PC-9 (cell line): ENCODE data around the gene ISM2. TPM values are rescaled to one million over a fixed set of nuclear protein-coding genes. Genes with fewer than 3 reads are reported as not detected.
"Not testable (repeated sequence)": the region's sequence is repeated elsewhere in the genome, so short reads cannot be mapped to it uniquely, and the experiment has no call there.

Experiments used
- BruUV-seq: library from RNA; stranded (reverse); fragments of 400-500 nt; replicated peaks from 2 replicates; lab custom pipeline; 2021; lab: Mats Ljungman, UMichigan
- CTCF ChIA-PET: fragments of 300-600 bp; sonication (Branson Sonifier 250); formaldehyde crosslinking; loops from one replicate; lab custom pipeline; 2022; ENCODE audit warnings: antibody characterized with exemption; lab: Charles Lee
- POLR2A ChIA-PET: fragments of 300-600 bp; sonication (Branson Sonifier 250); formaldehyde crosslinking; loops from one replicate; lab custom pipeline; 2022; ENCODE audit warnings: antibody characterized with exemption; ENCODE audit not compliant: unreplicated experiment; lab: Charles Lee
- DNase-seq, 2 experiments: peaks; one replicate each; pipeline versions ENCODE4 v3.0.0 to v3.0.0-alpha.2; 2015 to 2022; ENCODE audit warnings: mixed read lengths in 1 of 2
- H2AFZ ChIP-seq: fragments of 200-600 bp; sonication (generic); 2 replicates; pipeline ENCODE4 v1.8.1; 2017; ENCODE audit warnings: antibody characterized with exemption
- H3F3A ChIP-seq: fragments of 200-600 bp; sonication (generic); 2 replicates; pipeline ENCODE4 v1.8.1; 2017; ENCODE audit warnings: antibody characterized with exemption, mild to moderate bottlenecking, low read depth; ENCODE audit not compliant: insufficient read depth
- H3K27ac ChIP-seq: fragments of 200-600 bp; sonication (generic); 2 replicates; pipeline ENCODE4 v1.6.1; 2016; ENCODE audit warnings: mixed run types
- H3K27me3 ChIP-seq: fragments of 200-600 bp; sonication (generic); 2 replicates; pipeline ENCODE4 v1.6.1; 2016; ENCODE audit warnings: low read depth, mixed run types; ENCODE audit not compliant: insufficient read depth
- H3K36me3 ChIP-seq: fragments of 200-600 bp; sonication (generic); 2 replicates; pipeline ENCODE4 v1.6.1; 2016; ENCODE audit warnings: low read depth, mixed run types
- H3K4me1 ChIP-seq: fragments of 200-600 bp; sonication (generic); replicated peaks from 2 replicates; pipeline ENCODE4 v1.6.1; 2016; ENCODE audit warnings: mixed run types; ENCODE audit not compliant: insufficient read depth
- H3K4me2 ChIP-seq: fragments of 200-600 bp; sonication (generic); 2 replicates; pipeline ENCODE4 v1.6.1; 2017; ENCODE audit warnings: mixed run types
- H3K4me3 ChIP-seq: fragments of 200-600 bp; sonication (generic); 2 replicates; pipeline ENCODE4 v1.6.1; 2016; ENCODE audit warnings: mixed run types
- H3K79me2 ChIP-seq: fragments of 200-600 bp; sonication (generic); 2 replicates; pipeline ENCODE4 v1.6.1; 2017; ENCODE audit warnings: low read depth, mixed run types
- H3K9me2 ChIP-seq: fragments of 200-600 bp; sonication (generic); 2 replicates; pipeline ENCODE4 v1.8.1; 2017; ENCODE audit warnings: mild to moderate bottlenecking; ENCODE audit not compliant: insufficient read depth
- H3K9me3 ChIP-seq: fragments of 200-600 bp; sonication (generic); 2 replicates; pipeline ENCODE4 v1.8.1; 2016; ENCODE audit warnings: low read depth; ENCODE audit not compliant: insufficient read depth
- H4K20me1 ChIP-seq: fragments of 200-600 bp; sonication (generic); 2 replicates; pipeline ENCODE4 v1.8.1; 2017; ENCODE audit not compliant: insufficient read depth
- EZH2 ChIP-seq: fragments of 200-600 bp; sonication (generic); IDR thresholded peaks from 2 replicates; pipeline ENCODE4 v1.8.0; 2017; ENCODE audit warnings: antibody characterized with exemption, low read depth
- intact Hi-C: fragments of 100-400 bp; cut with micrococcal nuclease; formaldehyde crosslinking; loops from one replicate; pipeline ENCODE4 v1.10.0; 2022; ENCODE audit not compliant: unreplicated experiment
- total RNA-seq: library from RNA; stranded (reverse); gene quantifications from 2 replicates; pipeline ENCODE4 v1.2.3, GENCODE V29; 2021
- TF ChIP-seq, protein P1 (sequence below): fragments of 200-600 bp; sonication (generic); conservative IDR thresholded peaks from 2 replicates; pipeline ENCODE4 v1.6.1; 2017; ENCODE audit warnings: mixed run types, antibody characterized with exemption, mild to moderate bottlenecking, moderate library complexity

Gene ISM2
- total RNA-seq, 1 experiment from 2014 or later: not detected

DNA sequence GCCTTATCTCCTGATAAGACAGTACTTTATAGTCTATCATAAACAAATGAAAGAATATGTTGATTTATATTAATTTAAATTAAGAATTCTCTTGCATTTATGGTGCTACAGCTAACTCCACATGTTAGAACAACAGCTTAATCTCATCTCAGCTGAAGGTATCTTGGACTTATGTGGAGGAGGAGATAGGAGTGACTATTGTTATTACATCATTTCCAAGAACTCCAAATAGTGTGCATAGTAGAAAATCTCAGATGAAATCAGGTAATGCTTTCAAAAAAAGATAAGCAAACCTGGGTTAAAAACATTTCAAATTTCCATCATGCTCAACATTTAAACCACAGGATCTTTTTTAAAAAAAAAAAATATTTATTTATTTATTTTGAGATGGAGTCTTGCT is 31.3 kb upstream of the ISM2 start:
- BruUV-seq: no TSS peak
- CTCF ChIA-PET: no interaction called here
- intact Hi-C loops: no loop called here

DNA sequence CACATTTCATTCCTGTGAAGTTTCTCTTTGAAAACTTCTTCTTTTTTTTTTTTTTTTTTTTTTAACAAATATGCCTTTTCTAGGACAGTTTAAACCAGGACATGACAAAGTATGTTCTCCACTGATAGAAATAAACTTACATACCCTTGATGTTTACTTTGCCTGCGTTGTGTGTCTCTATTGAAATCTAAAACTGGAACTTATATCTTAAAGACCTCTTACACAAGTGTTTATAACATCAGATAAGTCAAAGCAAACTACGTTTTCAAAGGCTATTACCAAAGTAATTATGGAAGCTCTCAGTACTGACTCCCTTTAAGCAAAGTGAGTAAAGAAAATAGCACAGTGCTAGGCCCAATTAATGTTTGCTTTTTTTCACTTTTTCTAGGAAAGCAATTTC is 30.6 kb upstream of the ISM2 start:
- no peaks in the 10 kb centered on the region for H3K4me1 ChIP-seq
- ChIA-PET CTCF (no interaction called here), POLR2A (no interaction called here)
- DNase-seq: no peak
- H3K4me2 ChIP-seq: no peak overlapping the region
- no peaks in the 10 kb centered on the region for H3K9me2 ChIP-seq
- no peak overlapping the region for H3K27ac ChIP-seq
- no peaks in the 10 kb centered on the region for H3K36me3 ChIP-seq
- no peak overlapping the region for H3K4me3 ChIP-seq
- H3K27me3 ChIP-seq: no peaks in the 10 kb centered on the region
- no peak for TF ChIP-seq EZH2
- TF ChIP-seq, protein P1, sequence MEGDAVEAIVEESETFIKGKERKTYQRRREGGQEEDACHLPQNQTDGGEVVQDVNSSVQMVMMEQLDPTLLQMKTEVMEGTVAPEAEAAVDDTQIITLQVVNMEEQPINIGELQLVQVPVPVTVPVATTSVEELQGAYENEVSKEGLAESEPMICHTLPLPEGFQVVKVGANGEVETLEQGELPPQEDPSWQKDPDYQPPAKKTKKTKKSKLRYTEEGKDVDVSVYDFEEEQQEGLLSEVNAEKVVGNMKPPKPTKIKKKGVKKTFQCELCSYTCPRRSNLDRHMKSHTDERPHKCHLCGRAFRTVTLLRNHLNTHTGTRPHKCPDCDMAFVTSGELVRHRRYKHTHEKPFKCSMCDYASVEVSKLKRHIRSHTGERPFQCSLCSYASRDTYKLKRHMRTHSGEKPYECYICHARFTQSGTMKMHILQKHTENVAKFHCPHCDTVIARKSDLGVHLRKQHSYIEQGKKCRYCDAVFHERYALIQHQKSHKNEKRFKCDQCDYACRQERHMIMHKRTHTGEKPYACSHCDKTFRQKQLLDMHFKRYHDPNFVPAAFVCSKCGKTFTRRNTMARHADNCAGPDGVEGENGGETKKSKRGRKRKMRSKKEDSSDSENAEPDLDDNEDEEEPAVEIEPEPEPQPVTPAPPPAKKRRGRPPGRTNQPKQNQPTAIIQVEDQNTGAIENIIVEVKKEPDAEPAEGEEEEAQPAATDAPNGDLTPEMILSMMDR: no peak
- intact Hi-C loops: no loop called here
- no peaks in the 10 kb centered on the region for H3K9me3 ChIP-seq
- no TSS peak for BruUV-seq
- no peak overlapping the region for H2AFZ ChIP-seq
- H3F3A ChIP-seq: peaks cover 3% of the 10 kb centered on the region; the same call in 1 of the 2 replicates
- no peaks in the 10 kb centered on the region; the same call in 1 of the 2 replicates for H4K20me1 ChIP-seq
- H3K79me2 ChIP-seq: peaks cover 4% of the 10 kb centered on the region; the same call in 1 of the 2 replicates

More for the DNA sequence above, 31.3 kb upstream of the ISM2 start:
- Histone ChIP-seq H3K4me1 (no peaks in the 10 kb centered on the region), H3K9me3 (no peaks in the 10 kb centered on the region), H3K4me3 (no peak overlapping the region), H4K20me1 (no peaks in the 10 kb centered on the region; the same call in 1 of the 2 replicates), H3K4me2 (no peak overlapping the region), H2AFZ (no peak overlapping the region), H3K27ac (no peak overlapping the region), H3K9me2 (no peaks in the 10 kb centered on the region), H3K36me3 (no peaks in the 10 kb centered on the region), H3K27me3 (no peaks in the 10 kb centered on the region), H3K79me2 (peaks cover 4% of the 10 kb centered on the region; the same call in 1 of the 2 replicates), H3F3A (peaks cover 3% of the 10 kb centered on the region; the same call in 1 of the 2 replicates)
- POLR2A ChIA-PET: no interaction called here
- DNase-seq: no peak
- TF ChIP-seq, protein P1: no peak
- TF ChIP-seq EZH2: no peak

DNA sequence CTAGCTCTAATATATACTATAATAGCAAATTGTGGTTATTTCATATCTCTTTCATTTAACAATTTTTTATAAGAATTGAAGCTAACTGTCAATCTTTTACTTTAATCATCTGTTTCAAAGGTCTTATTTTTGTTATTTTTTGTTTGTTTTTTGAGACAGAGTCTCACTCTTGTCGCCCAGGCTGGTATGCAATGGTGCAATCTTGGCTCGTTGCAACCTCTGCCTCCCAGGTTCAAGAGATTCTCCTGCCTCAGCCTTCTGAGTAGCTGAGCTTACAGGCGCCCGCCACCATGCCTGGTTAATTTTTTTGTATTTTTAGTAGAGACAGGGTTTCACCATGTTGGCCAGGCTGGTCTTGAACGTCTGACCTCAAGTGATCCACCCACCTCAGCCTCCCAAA is 30.1 kb upstream of the ISM2 start:
- H4K20me1 ChIP-seq, POLR2A ChIA-PET, H3F3A ChIP-seq, H3K27ac ChIP-seq, H2AFZ ChIP-seq, H3K4me3 ChIP-seq, H3K36me3 ChIP-seq, BruUV-seq, H3K4me2 ChIP-seq, H3K79me2 ChIP-seq, intact Hi-C loops, H3K27me3 ChIP-seq, H3K9me3 ChIP-seq, H3K4me1 ChIP-seq, CTCF ChIA-PET, H3K9me2 ChIP-seq, DNase-seq: not testable (repeated sequence)

DNA sequence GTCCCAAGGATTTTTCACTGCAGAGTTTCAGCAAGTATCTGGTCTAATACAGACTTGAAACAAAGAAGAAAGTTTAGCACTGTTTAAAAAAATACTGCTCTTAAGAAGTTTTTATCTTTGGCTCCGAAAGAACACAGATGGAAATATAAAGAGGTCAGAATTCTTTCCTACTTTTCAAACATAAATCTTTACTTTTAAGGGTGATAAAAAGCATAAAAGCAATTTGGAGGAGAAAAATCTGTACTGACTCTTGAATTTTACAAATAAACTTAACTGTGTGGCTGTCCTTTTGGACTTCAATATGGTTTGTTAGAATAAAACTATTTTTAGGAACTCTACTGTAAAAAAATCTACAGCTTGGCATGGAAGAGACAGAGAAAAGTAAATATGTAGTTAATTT is 27.6 kb upstream of the ISM2 start:
- no peak overlapping the region for H3K27ac ChIP-seq
- BruUV-seq: no TSS peak

More for the DNA sequence above, 27.6 kb upstream of the ISM2 start:
- POLR2A ChIA-PET: no interaction called here
- H4K20me1 ChIP-seq: no peaks in the 10 kb centered on the region; the same call in 1 of the 2 replicates
- peaks cover 3% of the 10 kb centered on the region; the same call in 1 of the 2 replicates for H3F3A ChIP-seq
- no peaks in the 10 kb centered on the region for H3K27me3 ChIP-seq
- intact Hi-C loops: no loop called here
- no peak overlapping the region for H2AFZ ChIP-seq
- no peaks in the 10 kb centered on the region for H3K9me3 ChIP-seq
- TF ChIP-seq EZH2: no peak
- TF ChIP-seq, protein P1: no peak
- CTCF ChIA-PET: no interaction called here
- H3K4me2 ChIP-seq: no peak overlapping the region
- H3K4me3 ChIP-seq: no peak overlapping the region
- H3K36me3 ChIP-seq: peaks cover 7% of the 10 kb centered on the region; the same call in 1 of the 2 replicates
- no peak for DNase-seq
- peaks cover 4% of the 10 kb centered on the region; the same call in 1 of the 2 replicates for H3K79me2 ChIP-seq
- no peaks in the 10 kb centered on the region for H3K9me2 ChIP-seq
- H3K4me1 ChIP-seq: no peaks in the 10 kb centered on the region
